T-helper 22 cell (primary cell): ENCODE results near the gene TMEM221.
"Not testable (repeated sequence)": the region's sequence is repeated elsewhere in the genome, so short reads cannot be mapped to it uniquely, and the experiment has no call there.

Source experiments
- DNase-seq: peaks from one replicate; pipeline ENCODE4 v3.0.0-alpha.2; 2020; ENCODE audit warnings: low read depth

Gene TMEM221

GRCh38 chr19:17448131-17448967, at the start of gene TMEM221:
Gene TMEM221, minus strand, starts transcription at chr19:17448668. Its CDS starts 206 bp downstream, at chr19:17448462.
- DNase-seq, result peak; percentile 13

- DNase-seq, result no peak
Observed at GRCh38 chr19:17497149-17497798, 48.8 kb upstream of the TMEM221 start.

- DNase-seq, result peak; percentile 45
Observed at GRCh38 chr19:17496337-17496997, 48.0 kb upstream of the TMEM221 start.

DNA sequence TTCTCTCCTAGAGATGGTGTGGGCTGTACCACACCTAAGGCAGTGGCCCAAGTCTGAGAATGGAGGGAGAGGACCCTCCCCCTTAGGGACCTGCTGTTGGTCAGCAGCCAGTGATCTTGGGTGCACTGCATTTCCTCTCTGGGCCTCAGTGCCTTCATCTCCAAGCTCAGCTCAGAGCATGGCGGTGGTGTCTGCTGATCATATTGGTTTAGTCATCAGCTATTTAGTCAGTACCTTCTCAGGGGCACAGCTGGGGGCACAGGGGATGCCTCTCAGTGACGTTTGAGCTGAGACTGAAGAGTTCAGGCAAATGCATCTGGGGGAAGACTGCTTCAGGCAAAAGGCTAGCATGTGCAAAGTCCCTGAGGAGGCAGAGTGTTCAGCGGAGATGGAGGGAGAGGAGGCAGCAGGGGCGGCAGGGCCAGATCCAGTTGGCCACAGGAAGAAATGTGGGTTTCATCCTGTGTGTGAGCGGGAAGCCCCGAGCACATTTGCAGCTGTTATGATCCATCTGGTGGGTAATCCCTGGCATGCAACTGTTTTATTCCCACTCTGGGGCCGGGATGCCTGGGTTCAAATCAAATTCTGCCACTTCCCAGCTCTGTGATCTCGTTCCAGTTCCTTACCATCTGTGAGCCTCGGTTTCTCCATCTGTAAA, 47.3 kb upstream of the TMEM221 start:
- DNase-seq, result no peak

DNA sequence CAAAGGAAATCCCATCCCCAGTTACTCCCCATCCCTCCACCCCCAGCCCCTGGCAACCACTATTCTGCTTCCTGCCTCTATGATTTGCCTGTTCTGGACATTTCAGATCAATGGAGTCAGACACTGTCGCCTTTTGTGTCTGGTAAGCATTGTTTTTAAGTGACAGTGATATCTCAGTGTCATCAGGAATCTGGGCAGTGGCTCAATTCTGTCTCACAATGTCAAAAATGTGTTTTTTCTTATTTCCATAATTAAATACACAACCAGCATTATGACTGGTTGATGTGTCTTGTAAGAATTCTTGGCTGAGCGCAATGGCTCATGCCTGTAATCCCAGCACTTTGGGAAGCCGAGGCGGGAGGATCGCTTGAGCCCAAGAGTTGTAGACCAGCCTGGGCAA, 42.8 kb upstream of the TMEM221 start:
- DNase-seq, result no peak

GRCh38 chr19:17490411-17490810, 41.9 kb upstream of the TMEM221 start:
- DNase-seq, result peak; percentile 36

DNA sequence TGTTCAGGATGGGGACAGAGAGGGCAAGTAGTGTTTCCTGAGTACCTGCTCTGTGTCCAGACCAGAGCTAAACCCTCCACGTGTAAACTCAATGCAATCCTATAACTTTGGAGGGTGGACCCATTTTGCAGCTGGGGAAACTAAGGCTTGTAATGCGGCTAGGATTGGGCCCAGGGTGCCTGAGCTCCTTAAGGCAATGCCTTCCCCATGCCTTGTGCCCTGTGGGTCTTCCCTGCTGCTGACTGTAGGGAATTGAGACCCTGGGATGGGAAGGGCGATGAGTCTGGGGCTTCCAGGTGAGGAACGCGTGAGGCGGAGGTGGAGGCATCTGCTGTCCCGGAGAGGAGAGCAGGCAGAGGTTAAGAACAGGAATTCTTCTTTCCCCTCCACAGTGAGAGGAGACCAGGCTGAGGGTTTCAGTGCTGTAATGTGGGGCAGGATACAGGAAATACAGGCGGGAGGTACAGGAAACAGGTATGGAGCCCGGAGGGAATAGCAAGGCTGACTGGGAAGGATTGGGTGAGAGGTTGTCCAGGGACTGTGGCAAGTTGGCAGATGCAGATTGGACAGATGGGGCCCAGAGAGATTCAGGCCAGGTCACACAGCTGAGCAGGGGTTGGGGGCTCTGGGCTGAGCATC, 41.0 kb upstream of the TMEM221 start:
- DNase-seq, result no peak

- DNase-seq, result peak; percentile 68
Observed at GRCh38 chr19:17488593-17489391, 40.3 kb upstream of the TMEM221 start.

GRCh38 chr19:17487284-17488121, 39.0 kb upstream of the TMEM221 start:
- no peak for DNase-seq

GRCh38 chr19:17486545-17487240, 38.2 kb upstream of the TMEM221 start:
- DNase-seq, result no peak

GRCh38 chr19:17484520-17485185, 36.2 kb upstream of the TMEM221 start:
- no peak for DNase-seq

DNA sequence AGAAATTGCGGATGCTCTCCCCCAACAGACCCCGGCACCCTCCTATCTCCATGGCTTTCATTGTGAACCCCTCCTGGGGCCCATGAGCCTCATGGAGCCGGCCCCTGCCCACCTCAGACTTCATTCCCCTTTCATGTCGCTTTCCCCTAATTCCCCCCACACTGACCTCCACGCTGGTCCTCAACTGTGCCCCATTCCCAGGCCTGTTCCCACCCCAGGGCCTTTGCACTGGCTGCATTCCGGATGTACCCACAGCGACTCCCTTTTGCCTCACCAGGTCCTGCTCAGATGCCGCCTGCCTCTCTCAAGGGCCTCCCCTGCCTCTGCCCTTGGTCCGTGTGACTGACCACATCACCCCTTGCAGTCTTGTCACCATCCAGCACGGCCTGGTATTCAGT, 35.1 kb upstream of the TMEM221 start:
- no peak for DNase-seq

- DNase-seq, result no peak
Observed at GRCh38 chr19:17482877-17483604, 34.6 kb upstream of the TMEM221 start.

GRCh38 chr19:17481986-17482385, 33.5 kb upstream of the TMEM221 start:
- no peak for DNase-seq

GRCh38 chr19:17479325-17479791, 30.9 kb upstream of the TMEM221 start:
- no peak for DNase-seq

- DNase-seq, result no peak
Observed at GRCh38 chr19:17475541-17476115, 27.2 kb upstream of the TMEM221 start.

DNA sequence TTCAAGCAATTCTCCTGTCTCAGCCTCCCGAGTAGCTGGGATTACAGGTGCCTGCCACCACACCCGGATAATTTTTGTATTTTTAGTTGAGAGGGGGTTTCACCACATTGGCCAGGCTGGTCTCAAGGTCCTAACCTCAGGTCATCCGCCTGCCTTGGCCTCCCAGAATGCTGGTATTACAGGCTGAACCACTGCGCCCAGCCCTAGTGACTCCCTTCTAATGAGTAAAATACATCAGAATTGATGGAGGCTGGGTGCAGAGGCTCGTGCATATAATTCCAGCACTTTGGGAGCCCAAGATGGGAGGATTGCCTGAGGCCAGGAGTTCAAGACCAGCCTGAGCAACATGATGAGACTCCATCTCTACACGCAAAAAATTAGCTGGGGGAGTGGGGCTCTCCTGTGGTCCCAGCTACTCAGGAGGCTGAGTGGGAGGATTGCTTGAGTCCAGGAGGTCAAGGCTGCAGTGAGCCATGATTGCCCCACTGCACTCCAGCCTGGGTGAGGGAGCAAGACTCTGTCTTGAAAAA, 26.6 kb upstream of the TMEM221 start:
- DNase-seq, result not testable (repeated sequence)
